IMR-90 (cell line): Measurements from ENCODE around the gene NELFCD. TPM values are rescaled to one million over a fixed set of nuclear protein-coding genes. Genes with fewer than 3 reads are reported as not detected.
"Not testable (repeated sequence)": the region's sequence is repeated elsewhere in the genome, so short reads cannot be mapped to it uniquely, and the experiment has no call there.

ENCODE experiments used
- ATAC-seq: fragments of 200-7000 bp; cut with Tn5 transposase; 2 replicates; pipeline ENCODE4 v1.9.1; 2020; ENCODE audit warnings: low read depth, mild to moderate bottlenecking, moderate library complexity
- BruUV-seq: library from RNA; stranded (reverse); fragments of 400-500 nt; replicated peaks from 2 replicates; lab custom pipeline; 2021; lab: Mats Ljungman, UMichigan
- CTCF ChIA-PET: fragments of 300-600 bp; formaldehyde crosslinking; extraction: SDS; loops from one replicate; lab custom pipeline; 2021; ENCODE audit warnings: antibody characterized with exemption; lab: Yijun Ruan, JAX
- POLR2A ChIA-PET: fragments of 300-600 bp; sonication (Branson Sonifier 250); formaldehyde crosslinking; loops from one replicate; lab custom pipeline; 2022; ENCODE audit warnings: antibody characterized with exemption; ENCODE audit not compliant: unreplicated experiment; lab: Charles Lee
- DNase-seq: peaks from one replicate; pipeline ENCODE4 v3.0.0; 2013
- H2AFZ ChIP-seq: replicated peaks from 2 replicates; pipeline ENCODE3; 2013; ENCODE audit warnings: low read length, mild to moderate bottlenecking; ENCODE audit not compliant: poor library complexity
- H2AK5ac ChIP-seq: 2 replicates; pipeline ENCODE4 v1.6.1; 2013; ENCODE audit warnings: low read depth, low read length, inconsistent platforms
- H2AK9ac ChIP-seq: replicated peaks from 2 replicates; pipeline ENCODE3; 2013; ENCODE audit warnings: mild to moderate bottlenecking, low read depth, low read length, moderate library complexity; ENCODE audit not compliant: poor library complexity
- H2BK120ac ChIP-seq: 2 replicates; pipeline ENCODE4 v1.6.1; 2013; ENCODE audit warnings: low read depth, low read length, inconsistent platforms
- H2BK15ac ChIP-seq: 3 replicates; pipeline ENCODE4 v1.6.1; 2013; ENCODE audit warnings: low read depth, low read length, inconsistent platforms
- H2BK20ac ChIP-seq: 2 replicates; pipeline ENCODE4 v1.6.1; 2013; ENCODE audit warnings: low read depth, mild to moderate bottlenecking, inconsistent platforms, low read length, moderate library complexity
- H2BK5ac ChIP-seq: 2 replicates; pipeline ENCODE4 v1.6.1; 2013; ENCODE audit warnings: mild to moderate bottlenecking, low read depth, low read length, inconsistent platforms; ENCODE audit not compliant: poor library complexity, severe bottlenecking
- H3K14ac ChIP-seq: replicated peaks from 2 replicates; pipeline ENCODE4 v1.6.1; 2013; ENCODE audit warnings: low read depth, low read length, inconsistent platforms
- H3K18ac ChIP-seq: 2 replicates; pipeline ENCODE4 v1.6.1; 2013; ENCODE audit warnings: low read depth, low read length, control low read depth
- H3K23ac ChIP-seq: 2 replicates; pipeline ENCODE4 v1.6.1; 2013; ENCODE audit warnings: low read depth, low read length, inconsistent platforms
- H3K27ac ChIP-seq: 2 replicates; pipeline ENCODE4 v1.5.1; 2013; ENCODE audit warnings: mild to moderate bottlenecking, control low read depth, low read length; ENCODE audit not compliant: insufficient read depth
- H3K27me3 ChIP-seq: 2 replicates; pipeline ENCODE4 v1.6.1; 2013; ENCODE audit warnings: low read length; ENCODE audit not compliant: control insufficient read depth, insufficient read depth
- H3K36me3 ChIP-seq: 2 replicates; pipeline ENCODE4 v1.6.1; 2013; ENCODE audit warnings: low read length, mixed read lengths; ENCODE audit not compliant: control insufficient read depth, insufficient read depth
- H3K4ac ChIP-seq: 2 replicates; pipeline ENCODE4 v1.6.1; 2013; ENCODE audit warnings: low read depth, low read length, inconsistent platforms
- H3K4me1 ChIP-seq: 2 replicates; pipeline ENCODE4 v1.6.1; 2013; ENCODE audit warnings: low read length, mixed read lengths; ENCODE audit not compliant: control insufficient read depth, insufficient read depth
- H3K4me2 ChIP-seq: 2 replicates; pipeline ENCODE4 v1.6.1; 2013; ENCODE audit warnings: low read depth, mild to moderate bottlenecking, control low read depth, low read length, moderate library complexity
- H3K4me3 ChIP-seq: 2 replicates; pipeline ENCODE4 v1.5.1; 2013; ENCODE audit warnings: low read depth, mild to moderate bottlenecking, control low read depth, low read length, moderate library complexity; ENCODE audit not compliant: insufficient read depth
- H3K56ac ChIP-seq: 2 replicates; pipeline ENCODE4 v1.6.1; 2013; ENCODE audit warnings: low read length, inconsistent platforms; ENCODE audit not compliant: insufficient read depth; ENCODE audit errors: extremely low read depth
- H3K79me1 ChIP-seq, 2 experiments: 2 replicates each; pipeline ENCODE4 v1.6.1; 2013; ENCODE audit warnings: low read length in 2 of 2, inconsistent platforms in 1 of 2, low read depth in 1 of 2
- H3K9ac ChIP-seq: 2 replicates; pipeline ENCODE4 v1.6.1; 2013; ENCODE audit warnings: low read depth, low read length, control low read depth
- H3K9me1 ChIP-seq: 2 replicates; pipeline ENCODE4 v1.6.1; 2013; ENCODE audit warnings: low read length, inconsistent platforms; ENCODE audit not compliant: insufficient read depth
- H3K9me3 ChIP-seq: 2 replicates; pipeline ENCODE4 v1.6.1; 2013; ENCODE audit warnings: low read length; ENCODE audit not compliant: control insufficient read depth, insufficient read depth
- H4K20me1 ChIP-seq: 2 replicates; pipeline ENCODE4 v1.6.1; 2013; ENCODE audit warnings: low read length, inconsistent platforms; ENCODE audit not compliant: insufficient read depth
- H4K5ac ChIP-seq: 2 replicates; pipeline ENCODE4 v1.6.1; 2013; ENCODE audit warnings: mild to moderate bottlenecking, low read depth, low read length, control low read depth
- H4K8ac ChIP-seq, 2 experiments: 2 replicates each; pipeline ENCODE4 v1.6.1; 2013; ENCODE audit warnings: low read depth in 2 of 2, low read length in 2 of 2, control low read depth in 1 of 2, inconsistent platforms in 1 of 2
- H4K91ac ChIP-seq: 2 replicates; pipeline ENCODE4 v1.6.1; 2013; ENCODE audit warnings: low read depth, low read length, inconsistent platforms; ENCODE audit not compliant: insufficient read depth
- CEBPB ChIP-seq: IDR thresholded peaks from 2 replicates; pipeline ENCODE4 v1.6.1; 2012; ENCODE audit warnings: low read depth, low read length, improper control_type of control experiment
- NFE2L2 ChIP-seq: fragments of 150-350 bp; IDR thresholded peaks from 2 replicates; pipeline ENCODE4 v1.6.1; 2016; ENCODE audit warnings: low read depth, mild to moderate bottlenecking, low read length
- RAD21 ChIP-seq: IDR thresholded peaks from 2 replicates; pipeline ENCODE4 v1.6.1; 2012; ENCODE audit warnings: low read length, improper control_type of control experiment
- SMC3 ChIP-seq: fragments of 150-350 bp; IDR thresholded peaks from 2 replicates; pipeline ENCODE4 v1.6.1; 2016; ENCODE audit warnings: low read depth, mild to moderate bottlenecking, antibody characterized with exemption, low read length, moderate library complexity
- USF2 ChIP-seq: fragments of 150-350 bp; IDR thresholded peaks from 2 replicates; pipeline ENCODE4 v1.6.1; 2017; ENCODE audit warnings: mild to moderate bottlenecking, antibody characterized with exemption, low read length, low read depth
- WGBS, 2 experiments: methylation state at CpG; one replicate each; pipeline versions ENCODE4 v1.1.5 to v1.1.7; 2013; ENCODE audit warnings: missing lambda C conversion rate in 2 of 2; ENCODE audit not compliant: insufficient read length in 1 of 2; ENCODE audit errors: extremely low coverage in 2 of 2; 5-methylcytosine and 5-hydroxymethylcytosine counted together
- dilution Hi-C: fragments of 300-500 bp; cut with HindIII; formaldehyde crosslinking; loops from one replicate; pipeline ENCODE4 v1.14.3; 2018; ENCODE audit warnings: low sequenced_read_pairs; ENCODE audit not compliant: unreplicated experiment
- in situ Hi-C: fragments of 300-500 bp; cut with MboI; formaldehyde crosslinking; loops from 3 replicates; pipeline ENCODE4 v1.14.3; 2019; ENCODE audit warnings: low sequenced_read_pairs, inconsistent platforms, mixed read lengths
- intact Hi-C: fragments of 100-400 bp; cut with micrococcal nuclease; formaldehyde crosslinking; loops from 2 replicates; pipeline ENCODE4 v1.10.0; 2022
- polyA plus RNA-seq, 3 experiments: library from polyadenylated mRNA; depleted of rRNA; stranded (reverse); fragments of >200 nt; gene quantifications; 2 replicates each; pipeline ENCODE4 v1.2.3, GENCODE V29; 2012; ENCODE audit warnings: low replicate concordance in 1 of 3
- total RNA-seq: library from RNA; depleted of rRNA; stranded (reverse); fragments of >200 nt; gene quantifications from 2 replicates; pipeline ENCODE4 v1.2.3, GENCODE V29; 2012

Gene NELFCD
- total and polyA plus RNA-seq, 2 of the 4 experiments (the other 2 are of a cell fraction), result 88.9 to 94.1 TPM

- no peak overlapping the region for H2BK15ac ChIP-seq
- no peak overlapping the region for H4K8ac ChIP-seq
- ChIA-PET POLR2A (no interaction called here), CTCF (no interaction called here)
- no CpG with 5 or more reads among the region's 10 CpGs for WGBS, 2 experiments
- BruUV-seq, result no TSS peak
- H3K23ac ChIP-seq, result no peak overlapping the region
- no peak overlapping the region for H2BK120ac ChIP-seq
- no peaks in the 10 kb centered on the region for H3K79me1 ChIP-seq
- no peak overlapping the region for H2BK5ac ChIP-seq
- no peak for ATAC-seq
- TF ChIP-seq USF2 (no peak), CEBPB (no peak), RAD21 (no peak), SMC3 (no peak), NFE2L2 (no peak)
- no peaks in the 10 kb centered on the region for H3K36me3 ChIP-seq
- no peak overlapping the region for H2BK20ac ChIP-seq
- H3K27ac ChIP-seq, result no peak overlapping the region
- H3K14ac ChIP-seq, result no peak overlapping the region
- H2AK5ac ChIP-seq, result no peak overlapping the region
- H3K27me3 ChIP-seq, result peaks cover 13% of the 10 kb centered on the region
- no peak overlapping the region for H3K18ac ChIP-seq
- H3K56ac ChIP-seq, result no peak overlapping the region
- H2AK9ac ChIP-seq, result no peak overlapping the region
- H3K9me1 ChIP-seq, result no peaks in the 10 kb centered on the region
- H3K4me1 ChIP-seq, result no peaks in the 10 kb centered on the region
- intact Hi-C loops, result no loop called here
- no peak overlapping the region for H3K4me2 ChIP-seq
- H4K5ac ChIP-seq, result no peak overlapping the region
- dilution Hi-C loops, result no loop called here
- no peak overlapping the region for H3K4me3 ChIP-seq
- in situ Hi-C loops, result no loop called here
- no peak overlapping the region for H3K4ac ChIP-seq
- no peak overlapping the region for H4K91ac ChIP-seq
- no peaks in the 10 kb centered on the region for H3K9me3 ChIP-seq
- H4K20me1 ChIP-seq, result no peaks in the 10 kb centered on the region
- no peak overlapping the region for H3K9ac ChIP-seq
- DNase-seq, result no peak
- no peak overlapping the region for H2AFZ ChIP-seq
These were observed 35.0 kb upstream of the NELFCD start for GRCh38 chr20:58945965-58946631.

- dilution Hi-C loops, H3K4me1 ChIP-seq, H2AFZ ChIP-seq, H3K27ac ChIP-seq, H2BK120ac ChIP-seq, H2BK20ac ChIP-seq, CTCF ChIA-PET, BruUV-seq, H4K5ac ChIP-seq, H4K20me1 ChIP-seq, H2AK5ac ChIP-seq, H2AK9ac ChIP-seq, intact Hi-C loops, H3K79me1 ChIP-seq, H3K9me3 ChIP-seq, H3K4me2 ChIP-seq, H3K14ac ChIP-seq, H2BK5ac ChIP-seq, H3K18ac ChIP-seq, H3K36me3 ChIP-seq, H4K8ac ChIP-seq, ATAC-seq, H3K23ac ChIP-seq, H3K4me3 ChIP-seq, H3K56ac ChIP-seq, H3K9me1 ChIP-seq, H3K4ac ChIP-seq, H2BK15ac ChIP-seq, H3K9ac ChIP-seq, POLR2A ChIA-PET, in situ Hi-C loops, DNase-seq, H4K91ac ChIP-seq: not testable (repeated sequence)
- WGBS, 2 experiments, result no CpG with 5 or more reads among the region's 7 CpGs
- peaks cover 13% of the 10 kb centered on the region for H3K27me3 ChIP-seq
These were observed 33.2 kb upstream of the NELFCD start for GRCh38 chr20:58947797-58948388.
